ENCODE measurements around the gene ANKMY2. TPM values are rescaled to one million over a fixed set of nuclear protein-coding genes. Genes with fewer than 3 reads are reported as not detected.

ANKMY2 gene
- total RNA-seq, 1 donor: 26.8 TPM

DNA sequence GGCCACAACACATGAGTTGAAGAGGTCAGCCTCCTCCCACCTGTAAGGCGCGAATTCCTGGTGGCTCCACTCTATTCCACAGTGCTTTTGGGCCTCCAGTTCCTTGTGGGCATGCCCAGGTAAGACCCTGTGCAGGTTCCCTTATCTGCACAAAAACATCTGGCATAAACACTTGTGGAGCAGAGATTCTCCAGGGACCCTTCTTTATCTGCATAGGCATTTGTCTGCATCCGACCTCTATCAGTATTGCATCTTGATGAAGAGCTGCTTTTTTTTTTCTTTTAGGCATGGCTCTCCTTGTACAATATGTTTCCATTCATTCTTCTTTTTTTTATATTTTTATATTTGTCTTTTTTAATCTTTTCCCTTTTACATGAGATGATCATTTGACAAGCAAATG is 58.4 kb downstream of the ANKMY2 start:
- Histone ChIP-seq H3K36me3 (ENCODE audit: insufficient read depth, low read length) (no peaks in the 10 kb centered on the region), H2AFZ (ENCODE audit: low read length) (no peak overlapping the region)

DNA sequence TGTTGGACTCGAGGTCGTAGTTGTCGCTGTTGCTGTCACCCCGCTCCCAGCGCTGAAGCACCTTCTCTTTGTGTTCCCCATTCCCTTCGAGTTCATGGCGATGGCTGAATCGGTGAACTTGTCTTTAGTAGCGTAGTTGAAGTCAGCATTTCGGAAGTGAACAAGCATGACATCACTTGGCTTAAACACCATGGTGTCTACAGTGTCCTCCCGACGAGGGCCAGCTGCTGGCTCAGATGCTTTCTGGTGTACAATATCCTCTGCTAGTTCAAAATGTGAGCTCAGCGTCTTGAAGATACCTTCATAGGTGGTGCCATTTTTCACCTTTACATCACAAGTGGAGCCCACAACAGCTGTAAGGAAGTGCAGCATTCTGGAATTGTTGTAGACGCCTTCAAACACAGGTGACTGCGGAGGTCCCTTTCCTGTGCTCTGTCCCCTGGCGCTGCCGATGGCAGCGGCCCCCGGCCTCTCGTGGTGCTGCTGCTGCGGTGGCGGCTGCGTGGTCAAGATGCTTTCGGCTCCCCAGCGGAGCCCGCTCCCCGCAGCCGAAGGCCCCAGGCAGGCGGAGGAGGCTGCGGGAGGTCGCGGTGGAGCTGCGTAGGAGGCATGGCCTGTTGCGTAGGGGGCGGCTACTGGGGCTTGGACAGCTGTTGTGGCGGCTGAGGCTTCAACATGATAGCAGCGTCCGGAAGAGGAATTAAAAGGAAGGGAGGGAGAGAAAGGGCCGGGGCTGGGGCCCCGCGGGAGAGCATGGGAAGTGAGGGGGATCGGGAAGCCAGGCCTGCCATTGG is 59.3 kb downstream of the ANKMY2 start:
- Histone ChIP-seq H3K79me2 (ENCODE audit: insufficient read depth, low read length) (no peaks in the 10 kb centered on the region), H3K36me3 (ENCODE audit: insufficient read depth, low read length) (no peaks in the 10 kb centered on the region), H3K27ac (ENCODE audit: low read depth, low read length) (no peak overlapping the region), H3K4me2 (ENCODE audit: insufficient read depth, low read length) (no peak overlapping the region), H2AFZ (ENCODE audit: low read length) (no peak overlapping the region), H3K9me3 (ENCODE audit: low read depth, low read length) (no peaks in the 10 kb centered on the region), H3K4me3 (ENCODE audit: insufficient read depth, low read length) (no peak overlapping the region), H4K20me1 (ENCODE audit: insufficient read depth, low read length) (no peaks in the 10 kb centered on the region), H3K27me3 (ENCODE audit: insufficient read depth, low read length) (no peaks in the 10 kb centered on the region), H3K4me1 (ENCODE audit: insufficient read depth, low read length) (no peaks in the 10 kb centered on the region)
- TF ChIP-seq CTCF (IDR thresholded peaks at IDR 0.05; ENCODE audit: extremely low read depth, low read depth, low read length): no peak
- DNase-seq (ENCODE audit: insufficient read length, low spot score, missing footprints): no peak

More for the DNA sequence above, 58.4 kb downstream of the ANKMY2 start:
- no peaks in the 10 kb centered on the region for H3K79me2 ChIP-seq (ENCODE audit: insufficient read depth, low read length)
- H3K9me3 ChIP-seq (ENCODE audit: low read depth, low read length): no peaks in the 10 kb centered on the region
- no peak overlapping the region for H3K4me2 ChIP-seq (ENCODE audit: insufficient read depth, low read length)
- no peaks in the 10 kb centered on the region for H3K4me1 ChIP-seq (ENCODE audit: insufficient read depth, low read length)
- no peaks in the 10 kb centered on the region for H4K20me1 ChIP-seq (ENCODE audit: insufficient read depth, low read length)
- H3K27ac ChIP-seq (ENCODE audit: low read depth, low read length): no peak overlapping the region
- H3K4me3 ChIP-seq (ENCODE audit: insufficient read depth, low read length): no peak overlapping the region
- no peaks in the 10 kb centered on the region for H3K27me3 ChIP-seq (ENCODE audit: insufficient read depth, low read length)
- no peak for DNase-seq (ENCODE audit: insufficient read length, low spot score, missing footprints)
- no peak for TF ChIP-seq CTCF (IDR thresholded peaks at IDR 0.05; ENCODE audit: extremely low read depth, low read depth, low read length)

- no peaks in the 10 kb centered on the region for H4K20me1 ChIP-seq (ENCODE audit: insufficient read depth, low read length)
- H3K4me3 ChIP-seq (ENCODE audit: insufficient read depth, low read length): no peak overlapping the region
- H3K4me2 ChIP-seq (ENCODE audit: insufficient read depth, low read length): no peak overlapping the region
- H2AFZ ChIP-seq (ENCODE audit: low read length): no peak overlapping the region
- H3K4me1 ChIP-seq (ENCODE audit: insufficient read depth, low read length): no peaks in the 10 kb centered on the region
- no peak for TF ChIP-seq CTCF (IDR thresholded peaks at IDR 0.05; ENCODE audit: extremely low read depth, low read depth, low read length)
- DNase-seq (ENCODE audit: insufficient read length, low spot score, missing footprints): no peak
- no peak overlapping the region for H3K27ac ChIP-seq (ENCODE audit: low read depth, low read length)
- no peaks in the 10 kb centered on the region for H3K79me2 ChIP-seq (ENCODE audit: insufficient read depth, low read length)
- H3K9me3 ChIP-seq (ENCODE audit: low read depth, low read length): no peaks in the 10 kb centered on the region
- H3K27me3 ChIP-seq (ENCODE audit: insufficient read depth, low read length): no peaks in the 10 kb centered on the region
- no peaks in the 10 kb centered on the region for H3K36me3 ChIP-seq (ENCODE audit: insufficient read depth, low read length)
Measured at GRCh38 chr7:16585540-16585939, 60.0 kb downstream of the ANKMY2 start.

DNA sequence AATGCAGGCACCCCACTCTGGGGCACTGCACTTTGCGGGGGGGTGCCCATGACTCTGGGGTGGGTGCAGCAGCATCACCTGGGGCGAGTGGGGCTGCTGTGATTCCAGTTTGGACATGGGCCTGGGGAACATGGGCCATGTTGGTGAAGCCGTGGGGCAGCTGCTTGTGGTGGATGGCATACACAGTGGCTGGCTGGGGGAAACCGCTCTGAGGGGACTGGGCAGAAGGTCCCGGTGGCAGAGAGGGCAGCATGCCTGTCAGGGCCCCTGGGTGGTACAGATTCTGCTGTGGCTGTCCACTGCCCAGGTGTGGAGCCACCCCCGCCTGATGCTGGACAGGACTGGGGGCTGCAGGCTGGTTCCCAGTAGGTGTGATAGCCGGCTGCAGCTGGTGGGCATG is 61.7 kb downstream of the ANKMY2 start:
- no peaks in the 10 kb centered on the region for H3K4me1 ChIP-seq (ENCODE audit: insufficient read depth, low read length)
- H3K9me3 ChIP-seq (ENCODE audit: low read depth, low read length): no peaks in the 10 kb centered on the region
- H3K79me2 ChIP-seq (ENCODE audit: insufficient read depth, low read length): no peaks in the 10 kb centered on the region
- no peak overlapping the region for H2AFZ ChIP-seq (ENCODE audit: low read length)
- no peak for TF ChIP-seq CTCF (IDR thresholded peaks at IDR 0.05; ENCODE audit: extremely low read depth, low read depth, low read length)
- H3K27ac ChIP-seq (ENCODE audit: low read depth, low read length): no peak overlapping the region
- no peak overlapping the region for H3K4me3 ChIP-seq (ENCODE audit: insufficient read depth, low read length)
- no peak overlapping the region for H3K4me2 ChIP-seq (ENCODE audit: insufficient read depth, low read length)
- no peaks in the 10 kb centered on the region for H4K20me1 ChIP-seq (ENCODE audit: insufficient read depth, low read length)
- no peaks in the 10 kb centered on the region for H3K36me3 ChIP-seq (ENCODE audit: insufficient read depth, low read length)
- DNase-seq (ENCODE audit: insufficient read length, low spot score, missing footprints): no peak
- no peaks in the 10 kb centered on the region for H3K27me3 ChIP-seq (ENCODE audit: insufficient read depth, low read length)
